Upper lobe of left lung (tissue), 4 donors: ENCODE data around the gene CCDC159.

Experiments
- CTCF ChIP-seq, 6 experiments: fragments of 450-650 bp in 4 of 6; fragments of 200-600 bp in 2 of 6; sonication (generic) in 2 of 6; IDR thresholded peaks; one replicate each; pipeline ENCODE4 v1.5.1; 2016 to 2019; ENCODE audit warnings: antibody characterized with exemption in 6 of 6
- POLR2AphosphoS5 ChIP-seq, 2 donors: sonication (generic); formaldehyde crosslinking; IDR thresholded peaks; one replicate each; pipeline ENCODE4 v1.5.1; 2017; ENCODE audit warnings: antibody characterized with exemption in 2 of 2

DNA sequence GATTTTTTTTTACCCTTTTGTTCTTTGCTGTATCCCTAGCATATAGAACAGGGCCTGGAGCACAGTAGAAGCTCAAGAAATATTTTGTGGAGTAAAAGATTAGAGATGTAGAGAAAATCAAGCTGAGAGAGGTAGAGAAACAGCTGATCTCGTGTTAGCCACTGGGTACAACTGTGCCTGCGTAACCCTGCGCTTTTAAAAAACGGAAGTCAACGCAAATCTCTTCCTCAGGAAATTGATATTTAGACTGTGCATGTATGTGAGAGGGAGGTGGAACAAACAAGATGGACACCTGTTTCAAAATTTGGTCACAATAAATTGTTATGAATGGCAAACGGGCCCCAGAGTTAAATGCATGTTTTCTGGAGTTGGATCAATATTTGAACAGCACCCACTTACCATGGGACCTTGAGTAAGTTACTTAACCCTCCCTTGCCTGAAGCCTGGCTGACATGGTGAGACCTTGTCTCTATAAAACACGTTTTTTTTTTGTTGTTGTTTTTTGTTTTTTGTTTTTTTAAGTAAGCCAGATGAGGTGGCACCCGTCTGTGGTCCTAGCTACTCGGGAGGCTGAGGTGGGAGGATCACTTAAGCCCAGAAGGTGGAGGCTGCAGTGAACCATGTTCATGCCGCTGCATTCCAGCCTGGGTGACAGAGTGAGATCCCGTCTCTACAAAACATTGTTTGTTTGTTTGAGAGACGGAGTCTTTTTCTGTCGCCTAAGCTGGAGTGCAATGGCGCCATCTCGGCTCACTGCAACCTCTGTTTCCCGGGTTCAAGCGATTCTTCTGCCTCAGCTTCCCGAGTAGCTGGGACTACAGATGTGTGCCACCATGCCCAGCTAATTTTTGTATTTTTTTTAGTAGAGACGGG lies 41.1 kb downstream of the CCDC159 start:
- TF ChIP-seq CTCF (IDR thresholded peaks at IDR 0.05) (no peak), POLR2AphosphoS5 (IDR thresholded peaks at IDR 0.05) (no peak)
